GM12874 (cell line): Measurements from ENCODE around the gene CHTF18.

Experiments used
- CTCF ChIP-seq: IDR thresholded peaks from 2 replicates; pipeline ENCODE4 v1.5.1; 2011; ENCODE audit warnings: low read depth, mild to moderate bottlenecking, control low read depth, low read length, moderate library complexity; ENCODE audit not compliant: insufficient read depth

Gene CHTF18

GRCh38 chr16:774086-775001 is 14.1 kb upstream of the CHTF18 start:
- TF ChIP-seq CTCF = no peak

GRCh38 chr16:775236-775796 is 13.1 kb upstream of the CHTF18 start:
- TF ChIP-seq CTCF = no peak

- TF ChIP-seq CTCF = no peak
Measured at GRCh38 chr16:776824-777223, 11.6 kb upstream of the CHTF18 start.

- TF ChIP-seq CTCF = no peak
Measured at GRCh38 chr16:777826-778225, 10.6 kb upstream of the CHTF18 start.

- no peak for TF ChIP-seq CTCF
Measured at GRCh38 chr16:778447-778846, 10.0 kb upstream of the CHTF18 start.

GRCh38 chr16:778909-779527 is 9.4 kb upstream of the CHTF18 start:
- TF ChIP-seq CTCF = no peak

- no peak for TF ChIP-seq CTCF
Measured at GRCh38 chr16:779561-779960, 8.9 kb upstream of the CHTF18 start.
